ENCODE data around the gene RAPGEF1. TPM values are rescaled to one million over a fixed set of nuclear protein-coding genes. Genes with fewer than 3 reads are reported as not detected.

The RAPGEF1 gene
- total and polyA plus RNA-seq, 3 donors from 2014 or later = 36.1 to 56.9 (median 55.8) TPM

- Histone ChIP-seq H3K4me1 (peaks cover 16% of the 10 kb centered on the region), H3K27ac (peak overlapping the region in 1 of 2 donors; percentile 8), H3K36me3 (ENCODE audit: low read depth, missing control alignments) (no peaks in the 10 kb centered on the region), H3K4me3 (no peak overlapping the region), H3K9me3 (no peaks in the 10 kb centered on the region), H3K27me3 (no peaks in the 10 kb centered on the region)
- intact Hi-C loops (cut with DNase I; ENCODE audit: low total_unique reads) = no loop called here
- no peak for TF ChIP-seq CTCF (IDR thresholded peaks at IDR 0.05)
- TF ChIP-seq POLR2A (IDR thresholded peaks at IDR 0.05) = no peak
- DNase-seq = no peak
- WGBS, 2 donors = 64 to 67% methylated on average over 4 of the region's 4 CpGs
Measured at GRCh38 chr9:131736431-131736830, 3.4 kb downstream of the RAPGEF1 start.

- no peak overlapping the region for H3K4me3 ChIP-seq
- no peaks in the 10 kb centered on the region for H3K27me3 ChIP-seq
- H3K27ac ChIP-seq = no peak overlapping the region
- H3K36me3 ChIP-seq (ENCODE audit: low read depth, missing control alignments) = no peaks in the 10 kb centered on the region
- intact Hi-C loops (cut with DNase I; ENCODE audit: low total_unique reads) = no loop called here
- 88 to 91% methylated on average over 15 of the region's 15 CpGs for WGBS, 2 donors
- no peaks in the 10 kb centered on the region for H3K9me3 ChIP-seq
- H3K4me1 ChIP-seq = peaks cover 16% of the 10 kb centered on the region
- DNase-seq = no peak
- TF ChIP-seq POLR2A (IDR thresholded peaks at IDR 0.05) (no peak), CTCF (IDR thresholded peaks at IDR 0.05) (no peak)
Measured at GRCh38 chr9:131735238-131736128, 4.4 kb downstream of the RAPGEF1 start.

GRCh38 chr9:131734781-131735180 is 5.1 kb downstream of the RAPGEF1 start:
- H3K9me3 ChIP-seq = no peaks in the 10 kb centered on the region
- TF ChIP-seq POLR2A (IDR thresholded peaks at IDR 0.05) = no peak
- TF ChIP-seq CTCF (IDR thresholded peaks at IDR 0.05) = no peak
- DNase-seq = no peak
- intact Hi-C loops (cut with DNase I; ENCODE audit: low total_unique reads) = no loop called here
- H3K36me3 ChIP-seq (ENCODE audit: low read depth, missing control alignments) = no peaks in the 10 kb centered on the region
- no peaks in the 10 kb centered on the region for H3K27me3 ChIP-seq
- no peak overlapping the region for H3K4me3 ChIP-seq
- WGBS, 2 donors = 74 to 91% methylated on average over 8 of the region's 8 CpGs
- H3K4me1 ChIP-seq = peaks cover 16% of the 10 kb centered on the region
- H3K27ac ChIP-seq = no peak overlapping the region

GRCh38 chr9:131734165-131734610 is 5.7 kb downstream of the RAPGEF1 start:
- no peak for DNase-seq
- Histone ChIP-seq H3K4me1 (peaks cover 16% of the 10 kb centered on the region), H3K9me3 (no peaks in the 10 kb centered on the region), H3K27ac (no peak overlapping the region), H3K4me3 (no peak overlapping the region), H3K27me3 (no peaks in the 10 kb centered on the region), H3K36me3 (ENCODE audit: low read depth, missing control alignments) (no peaks in the 10 kb centered on the region)
- TF ChIP-seq POLR2A (IDR thresholded peaks at IDR 0.05) (no peak), CTCF (IDR thresholded peaks at IDR 0.05) (no peak)
- intact Hi-C loops (cut with DNase I; ENCODE audit: low total_unique reads) = no loop called here
- WGBS, 2 donors = 55 to 74% methylated on average over 6 of the region's 6 CpGs

Measured in testis (tissue), 3 donors.